Measurements from ENCODE around the gene CDKN2C.

DNA sequence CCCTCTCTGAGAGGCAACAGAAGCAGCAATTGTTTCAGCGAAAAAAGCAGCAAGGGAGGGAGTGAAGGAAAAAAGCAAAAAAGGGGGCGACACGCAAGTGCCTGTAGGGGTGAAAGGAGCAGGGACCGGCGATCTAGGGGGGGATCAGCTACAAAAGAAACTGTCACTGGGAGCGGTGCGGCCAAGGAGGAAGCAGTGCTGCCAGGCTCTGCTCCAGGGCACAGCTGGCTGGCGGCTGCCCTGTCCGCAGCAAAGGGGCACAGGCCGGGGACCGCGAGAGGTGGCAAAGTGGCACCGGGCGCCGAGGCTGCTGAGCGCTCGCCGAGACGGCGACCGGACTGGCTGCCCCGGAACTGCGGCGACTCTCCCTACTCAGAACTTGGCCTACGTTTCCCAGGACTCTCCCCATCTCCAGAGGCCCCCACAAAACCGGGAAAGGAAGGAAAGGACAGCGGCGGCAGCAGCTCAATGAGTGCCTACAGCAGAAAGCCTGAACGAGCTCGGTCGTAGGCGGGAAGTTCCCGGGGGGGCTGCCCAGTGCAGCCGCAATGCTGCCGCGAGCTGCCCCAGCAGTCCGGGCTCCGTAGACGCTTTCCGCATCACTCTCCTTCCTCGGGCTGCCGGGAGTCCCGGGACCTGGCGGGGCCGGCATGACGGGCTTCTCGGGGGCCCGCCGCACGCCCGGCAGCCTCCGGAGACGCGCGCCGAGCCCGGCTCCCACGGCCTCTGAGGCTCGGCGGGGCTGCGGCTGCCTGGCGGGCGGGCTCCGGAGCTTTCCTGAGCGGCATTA lies 1.0 kb upstream of the CDKN2C start:
- TF ChIP-seq POLR2A (IDR thresholded peaks at IDR 0.05; ENCODE audit: low read depth, low read length) = no peak
- TF ChIP-seq, protein P1, sequence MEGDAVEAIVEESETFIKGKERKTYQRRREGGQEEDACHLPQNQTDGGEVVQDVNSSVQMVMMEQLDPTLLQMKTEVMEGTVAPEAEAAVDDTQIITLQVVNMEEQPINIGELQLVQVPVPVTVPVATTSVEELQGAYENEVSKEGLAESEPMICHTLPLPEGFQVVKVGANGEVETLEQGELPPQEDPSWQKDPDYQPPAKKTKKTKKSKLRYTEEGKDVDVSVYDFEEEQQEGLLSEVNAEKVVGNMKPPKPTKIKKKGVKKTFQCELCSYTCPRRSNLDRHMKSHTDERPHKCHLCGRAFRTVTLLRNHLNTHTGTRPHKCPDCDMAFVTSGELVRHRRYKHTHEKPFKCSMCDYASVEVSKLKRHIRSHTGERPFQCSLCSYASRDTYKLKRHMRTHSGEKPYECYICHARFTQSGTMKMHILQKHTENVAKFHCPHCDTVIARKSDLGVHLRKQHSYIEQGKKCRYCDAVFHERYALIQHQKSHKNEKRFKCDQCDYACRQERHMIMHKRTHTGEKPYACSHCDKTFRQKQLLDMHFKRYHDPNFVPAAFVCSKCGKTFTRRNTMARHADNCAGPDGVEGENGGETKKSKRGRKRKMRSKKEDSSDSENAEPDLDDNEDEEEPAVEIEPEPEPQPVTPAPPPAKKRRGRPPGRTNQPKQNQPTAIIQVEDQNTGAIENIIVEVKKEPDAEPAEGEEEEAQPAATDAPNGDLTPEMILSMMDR (IDR thresholded peaks at IDR 0.05; ENCODE audit: extremely low read depth in 1 of 2, insufficient read depth in 1 of 2, low read depth in 1 of 2, low read length in 2 of 2) = no peak
